Measurements from ENCODE around the gene PACRG.

Gene PACRG

DNA sequence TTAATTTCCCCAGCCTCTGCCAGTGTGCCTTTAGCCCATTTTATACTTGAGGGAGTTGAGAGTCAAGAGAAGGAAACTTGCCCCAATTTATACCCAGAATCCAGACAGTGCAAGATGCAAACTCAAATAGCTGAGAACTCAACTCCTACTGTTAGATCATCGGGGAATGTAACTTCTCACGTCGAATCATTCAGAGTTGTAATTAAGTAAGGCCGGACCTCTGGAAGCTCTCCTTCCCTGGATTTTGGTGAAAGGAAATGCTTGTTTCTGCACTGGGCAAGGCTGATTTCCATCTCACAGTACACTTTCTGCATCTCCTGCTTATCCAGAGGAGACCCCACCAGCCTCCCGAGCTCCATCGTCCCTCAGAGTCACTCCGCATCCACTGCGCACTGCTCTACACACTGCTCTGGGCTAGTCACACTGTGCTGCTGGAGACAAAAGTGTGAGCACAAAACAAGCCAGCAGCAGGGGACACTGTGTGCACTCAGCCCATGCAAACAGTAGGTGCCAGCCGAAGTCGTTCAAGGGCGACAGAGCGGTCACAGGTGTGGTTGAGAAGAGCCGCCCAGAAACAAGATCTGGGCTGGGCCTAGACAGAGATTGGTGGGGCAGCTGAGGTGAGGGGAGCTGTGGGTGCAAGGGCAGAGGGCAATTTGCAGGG, 536.4 kb downstream of the PACRG start:
- no peak for DNase-seq (ENCODE audit: low read depth in 1 of 2, low spot score in 1 of 2)

DNA sequence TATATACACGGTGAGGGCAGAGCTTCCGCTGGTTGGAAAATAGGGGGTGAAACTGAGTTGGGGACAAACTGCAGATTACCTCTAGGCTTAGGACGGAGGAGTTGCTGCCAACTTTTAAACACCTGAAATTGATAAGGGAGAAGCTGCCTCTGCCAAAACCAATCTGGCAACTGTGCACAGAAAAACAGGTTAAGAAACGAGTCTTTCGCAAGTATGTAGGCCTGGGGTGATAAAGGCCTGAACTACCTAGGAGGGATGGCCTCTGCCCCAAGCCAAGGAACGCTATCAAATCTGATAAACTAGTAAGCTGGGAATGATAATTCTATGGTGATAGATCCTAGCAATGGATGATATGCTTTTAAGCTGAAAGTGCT, 536.9 kb downstream of the PACRG start:
- DNase-seq (ENCODE audit: low read depth in 1 of 2, low spot score in 1 of 2) = no peak

DNA sequence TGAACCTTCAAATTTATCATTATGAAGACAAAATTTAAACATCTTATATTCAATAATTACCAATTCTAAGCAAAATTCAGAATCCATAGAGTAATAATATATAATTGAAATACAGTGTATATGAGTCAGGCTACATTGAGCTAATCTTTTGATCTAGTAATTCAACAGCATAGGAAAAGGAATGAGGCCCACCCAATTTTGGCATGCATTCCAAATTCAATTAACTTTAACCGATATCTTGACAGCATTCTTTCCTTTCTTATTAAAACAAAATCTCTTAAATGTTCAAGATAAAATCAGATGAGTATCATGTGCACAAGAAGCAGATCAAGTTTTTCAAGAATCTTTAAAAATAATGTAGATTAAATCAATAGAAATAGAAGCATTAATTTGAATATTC, 553.9 kb downstream of the PACRG start:
- DNase-seq (ENCODE audit: low read depth in 1 of 2, low spot score in 1 of 2) = no peak

DNA sequence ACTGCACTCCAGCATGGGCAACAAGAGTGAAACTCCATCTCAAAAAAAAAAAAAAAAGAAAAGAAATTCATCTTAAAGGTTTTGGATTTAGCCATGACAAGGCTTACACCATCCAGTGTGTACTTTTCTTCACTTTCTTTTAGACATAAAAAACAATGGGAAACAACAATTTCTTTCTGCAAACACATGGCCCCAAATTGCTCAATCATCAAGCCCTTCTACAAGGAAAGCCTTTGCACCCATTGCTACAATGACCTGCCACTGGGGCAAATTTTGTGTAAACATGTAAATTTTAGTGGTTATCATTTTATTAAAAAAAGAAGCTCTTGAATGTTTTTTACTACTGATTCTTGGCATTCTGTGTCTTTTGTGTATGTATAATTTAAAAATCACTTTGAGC, 554.9 kb downstream of the PACRG start:
- no peak for DNase-seq (ENCODE audit: low read depth in 1 of 2, low spot score in 1 of 2)

DNA sequence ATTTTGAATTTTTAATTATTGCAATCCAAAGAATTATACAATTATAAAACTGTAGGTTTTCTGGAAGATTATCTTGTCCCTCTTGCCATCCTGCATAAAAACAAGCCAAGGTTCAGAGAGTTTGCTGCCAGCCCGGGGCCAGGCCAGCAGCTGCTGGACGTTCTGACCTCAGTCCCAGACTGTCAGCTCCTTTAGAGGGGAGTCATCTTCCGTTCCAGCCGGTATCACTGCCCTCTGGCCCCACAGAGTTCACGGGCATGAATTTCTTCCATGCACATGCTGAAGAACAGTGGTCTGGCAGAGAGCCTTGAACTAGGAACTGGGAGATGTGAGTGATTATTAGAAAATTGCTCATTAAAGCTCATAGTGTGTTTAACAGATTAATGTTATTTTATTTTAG, 556.4 kb downstream of the PACRG start:
- DNase-seq (ENCODE audit: low read depth in 1 of 2, low spot score in 1 of 2) = no peak

DNA sequence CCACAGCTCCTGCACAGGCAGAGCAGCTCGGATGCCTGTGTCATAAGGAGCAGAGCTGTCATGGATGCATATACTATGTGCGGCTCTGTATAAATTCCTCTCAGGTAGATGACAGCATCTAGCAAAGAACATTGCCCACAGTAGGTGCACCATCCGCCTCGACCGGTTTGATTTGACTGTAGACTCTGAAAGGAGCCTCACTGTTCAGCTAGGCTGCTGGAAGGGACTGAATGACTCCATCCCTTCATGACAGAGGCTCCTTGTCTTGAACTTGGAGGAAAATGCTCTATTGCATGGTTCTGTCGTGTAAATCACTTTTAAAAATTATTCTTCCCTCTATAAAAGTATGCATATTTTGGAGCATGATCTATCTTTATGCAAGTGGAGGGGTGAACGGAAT, 557.9 kb downstream of the PACRG start:
- DNase-seq (ENCODE audit: low read depth in 1 of 2, low spot score in 1 of 2) = no peak

DNA sequence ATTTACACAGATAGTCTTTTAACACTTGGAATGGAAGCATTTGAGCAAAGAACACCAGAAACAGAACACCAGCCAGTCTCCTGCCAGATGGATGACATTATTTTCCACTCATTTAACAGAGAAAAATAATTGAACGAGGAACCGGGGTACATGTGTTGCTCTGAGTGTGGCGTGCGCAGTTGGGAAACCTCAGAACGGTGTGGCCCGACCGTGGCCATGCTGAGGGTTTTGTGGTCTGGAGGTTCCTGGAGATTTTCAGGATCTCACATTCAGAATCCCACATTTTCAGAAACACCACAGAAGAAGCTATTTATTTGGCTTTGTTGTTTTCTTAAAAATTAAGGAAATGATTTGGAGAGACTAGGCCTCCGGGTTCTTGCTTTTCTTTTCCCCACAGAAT, 559.9 kb downstream of the PACRG start:
- no peak for DNase-seq (ENCODE audit: low read depth in 1 of 2, low spot score in 1 of 2)

DNA sequence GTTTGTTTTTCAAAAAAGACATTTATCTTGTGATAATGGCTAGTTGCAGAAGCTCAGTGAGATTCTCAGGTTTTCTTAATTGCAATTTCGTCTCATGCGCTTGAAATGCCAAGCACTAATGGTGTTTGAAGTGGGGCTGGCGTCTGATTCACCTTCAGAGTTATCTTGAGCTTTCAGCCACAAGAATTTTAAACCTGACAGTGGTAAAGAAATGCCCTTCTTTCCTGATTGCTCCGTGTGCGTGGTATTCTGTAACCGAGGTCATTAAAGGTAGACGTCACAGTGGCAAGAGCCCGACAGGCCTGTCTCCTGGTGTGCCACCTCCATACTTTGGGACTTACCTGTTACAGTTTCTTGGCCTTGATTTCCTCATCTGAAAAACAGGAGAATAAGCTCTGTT, 560.3 kb downstream of the PACRG start:
- no peak for DNase-seq (ENCODE audit: low read depth in 1 of 2, low spot score in 1 of 2)

DNA sequence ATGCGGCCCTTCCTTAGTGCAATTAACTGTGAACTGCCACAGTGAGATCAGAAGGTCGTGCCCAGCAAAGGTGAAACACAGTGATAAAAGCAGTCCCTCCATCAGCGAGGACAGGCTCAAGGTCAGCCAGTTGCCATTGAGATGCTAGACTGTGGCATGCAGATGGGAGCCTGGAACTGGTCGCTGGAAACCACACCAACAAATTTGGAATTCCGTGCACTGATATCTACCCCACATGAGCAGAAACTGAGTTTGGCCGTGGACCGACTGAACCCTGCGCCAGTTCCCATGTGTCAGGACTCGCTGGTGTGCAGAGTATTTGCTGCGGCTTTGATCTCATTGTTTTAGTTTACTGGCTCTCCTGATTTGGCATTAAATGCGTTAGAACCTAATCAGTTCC, 561.1 kb downstream of the PACRG start:
- no peak for DNase-seq (ENCODE audit: low read depth in 1 of 2, low spot score in 1 of 2)

DNA sequence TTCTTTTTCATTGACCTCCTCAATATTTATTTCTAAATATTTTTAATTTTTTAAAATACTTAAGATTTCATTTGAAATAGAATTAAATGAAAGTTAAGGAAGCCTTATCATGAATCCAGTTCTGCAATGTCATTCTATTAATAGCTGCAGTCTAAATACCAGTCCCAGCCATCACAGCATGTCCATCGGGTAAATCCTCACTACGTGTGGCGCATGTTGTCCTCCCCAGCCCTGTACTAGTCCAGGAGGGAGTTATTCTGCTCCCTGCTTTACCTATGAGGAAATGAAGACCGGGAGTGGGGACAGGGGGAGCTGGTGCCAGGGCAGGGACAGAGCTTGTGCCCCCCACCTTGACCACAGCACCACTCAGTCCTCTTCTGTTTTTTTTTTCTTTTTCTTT, 561.7 kb downstream of the PACRG start:
- DNase-seq (ENCODE audit: low read depth in 1 of 2, low spot score in 1 of 2) = no peak

DNA sequence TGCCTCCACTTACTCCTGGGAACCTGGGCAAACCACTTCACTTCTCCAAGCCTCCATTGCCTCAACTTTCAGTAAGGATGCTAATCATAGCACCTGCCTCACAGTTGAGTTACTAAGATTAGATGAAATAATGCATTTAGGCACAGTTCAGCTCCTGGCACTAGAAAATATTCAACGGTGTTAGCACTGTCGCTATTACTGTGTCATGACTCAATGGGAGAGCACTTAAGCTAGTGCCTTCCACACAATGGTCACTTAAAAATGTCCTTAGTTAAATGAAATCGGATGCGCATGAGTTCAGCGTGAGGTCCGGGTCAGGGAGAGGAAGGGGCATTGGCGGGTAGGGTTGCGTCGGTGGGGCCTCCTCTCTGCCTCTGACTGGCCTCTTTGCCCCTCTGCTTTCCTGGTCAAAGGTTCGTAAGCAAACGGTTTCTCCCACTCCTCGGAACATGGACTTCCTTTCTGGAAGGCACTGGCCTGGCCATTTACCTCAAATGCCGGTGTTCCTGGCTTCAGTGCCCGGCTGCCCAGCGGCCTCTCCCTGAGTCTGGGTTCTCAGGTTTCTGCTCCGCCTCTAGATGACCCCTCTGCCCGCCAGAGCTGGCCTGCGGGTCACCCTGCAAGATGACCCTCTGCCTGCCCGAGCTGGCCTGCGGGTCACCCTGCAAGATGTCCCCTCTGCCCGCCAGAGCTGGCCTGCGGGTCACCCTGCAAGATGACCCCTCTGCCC, 562.9 kb downstream of the PACRG start:
- DNase-seq (ENCODE audit: low read depth in 1 of 2, low spot score in 1 of 2) = no peak

DNA sequence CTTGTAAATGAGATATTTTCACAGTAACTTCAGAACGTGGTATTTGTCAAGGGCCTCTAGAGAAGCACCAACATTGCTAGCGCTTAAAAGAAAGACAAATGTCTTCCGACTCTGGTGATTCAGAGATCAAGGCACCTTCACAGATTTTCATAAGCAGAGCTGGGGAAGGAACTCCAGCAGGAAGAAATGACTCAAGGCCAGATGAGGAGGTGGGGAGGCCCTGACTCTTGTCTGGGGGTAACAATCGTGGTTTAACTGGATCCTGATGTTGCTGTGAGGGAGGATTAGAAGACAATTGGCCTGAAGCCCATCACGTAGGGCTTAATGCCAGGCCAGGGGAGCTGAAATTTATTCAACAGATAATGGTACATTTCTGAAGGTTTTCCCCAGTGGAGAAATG, 563.8 kb downstream of the PACRG start:
- no peak for DNase-seq (ENCODE audit: low read depth in 1 of 2, low spot score in 1 of 2)

DNA sequence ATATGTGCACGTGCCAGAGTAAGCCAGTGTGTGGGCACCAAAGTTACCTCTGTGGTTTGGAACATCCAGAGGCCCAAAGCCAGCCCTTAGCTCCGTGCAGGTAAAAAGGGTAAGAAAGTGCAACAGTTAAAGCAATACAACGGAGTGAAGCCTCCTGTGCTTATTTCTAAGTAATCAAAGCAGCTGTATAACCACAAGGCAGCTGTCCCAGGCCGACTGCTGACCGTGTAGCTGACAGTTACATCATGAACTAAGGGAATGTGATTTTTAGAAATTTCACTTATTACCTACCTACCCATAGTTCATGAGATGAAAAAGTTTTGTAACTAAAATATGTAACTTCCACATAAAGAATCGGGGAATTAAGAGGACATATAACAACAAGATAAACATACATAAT, 565.5 kb downstream of the PACRG start:
- DNase-seq (ENCODE audit: low read depth in 1 of 2, low spot score in 1 of 2) = no peak

DNA sequence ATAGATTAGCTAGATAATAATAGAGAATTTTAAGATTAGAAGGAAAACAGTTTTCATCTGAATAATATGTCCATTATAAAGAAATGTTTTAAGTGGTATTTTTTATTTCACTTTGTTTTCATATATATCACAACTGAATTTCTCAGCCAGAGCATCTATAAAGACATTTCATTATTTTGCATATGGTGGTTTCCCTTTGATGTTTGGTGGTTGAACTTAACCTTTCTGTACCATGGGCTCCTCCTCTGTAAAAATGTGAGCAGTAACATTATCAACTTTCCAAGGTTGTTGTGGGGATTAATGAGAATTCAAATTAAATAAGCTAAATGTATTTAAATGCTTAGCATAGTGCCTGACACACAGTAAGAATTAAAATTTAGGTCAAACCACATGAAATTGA, 567.0 kb downstream of the PACRG start:
- DNase-seq (ENCODE audit: low read depth in 1 of 2, low spot score in 1 of 2) = no peak

DNA sequence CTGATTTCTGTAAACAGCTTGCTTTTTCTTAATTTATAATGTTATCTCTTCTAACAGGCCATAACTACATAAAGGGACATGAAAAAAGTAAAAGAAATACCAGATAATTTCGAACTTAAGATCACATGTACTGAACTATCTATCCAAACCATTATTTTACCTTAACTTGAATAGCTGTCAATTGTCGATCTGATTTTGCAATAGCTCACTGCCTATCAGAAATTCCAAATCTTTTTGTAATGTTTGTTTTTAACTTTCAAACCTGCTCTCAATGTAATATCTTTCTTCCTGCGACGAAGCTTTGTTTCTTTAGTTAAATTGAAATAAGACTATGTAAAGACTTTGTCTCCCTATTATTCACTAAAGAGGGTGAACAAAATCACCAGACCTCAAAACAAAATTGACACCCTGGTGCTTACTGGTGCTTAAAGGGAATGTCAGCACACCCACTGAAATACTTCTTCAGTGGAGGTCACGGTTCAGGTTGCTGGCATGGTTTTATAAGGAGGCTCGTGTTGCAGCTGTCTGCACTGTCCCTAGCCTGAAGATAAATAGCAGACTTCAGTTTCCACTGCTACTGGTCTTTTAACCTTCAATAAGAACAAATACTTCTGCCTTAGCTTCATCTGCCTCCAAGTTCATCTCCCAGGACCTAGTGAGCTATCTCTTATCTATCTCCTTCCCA, 569.2 kb downstream of the PACRG start:
- no peak for DNase-seq (ENCODE audit: low read depth in 1 of 2, low spot score in 1 of 2)

DNA sequence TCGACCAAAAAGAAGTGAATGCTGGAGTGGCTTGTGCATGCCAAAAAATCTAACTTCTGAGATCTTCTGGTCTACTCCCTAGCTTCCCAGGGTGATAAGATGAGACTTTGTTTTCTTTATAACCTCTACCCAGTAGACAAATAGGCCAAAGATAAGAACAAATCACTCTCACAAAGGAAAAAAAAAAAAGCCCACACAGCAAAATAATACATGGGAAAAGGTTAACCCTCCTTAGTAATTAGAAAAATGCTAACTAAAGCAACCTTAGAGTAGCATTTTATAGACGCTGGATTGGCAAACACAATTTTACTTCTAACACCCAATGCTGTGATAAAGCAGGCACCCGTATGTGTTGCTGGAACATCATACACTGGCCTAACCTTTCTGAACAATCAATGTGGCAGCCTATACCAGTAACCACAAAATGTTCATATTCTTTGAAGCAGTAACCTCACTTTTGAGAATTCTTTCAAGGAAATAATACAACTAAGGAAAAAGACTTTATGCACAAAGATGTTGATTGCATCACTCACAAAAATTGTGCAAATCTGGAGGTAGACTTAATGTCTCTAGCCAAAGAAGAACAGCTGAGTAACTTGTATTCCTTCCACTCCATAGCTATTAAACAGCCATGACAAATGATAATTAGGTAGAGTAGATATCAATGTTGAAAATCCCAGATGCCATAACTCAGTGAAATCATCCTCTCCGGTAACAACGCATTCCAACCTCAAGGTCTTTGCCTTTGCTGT, 570.5 kb downstream of the PACRG start:
- DNase-seq (ENCODE audit: low read depth in 1 of 2, low spot score in 1 of 2) = no peak

DNA sequence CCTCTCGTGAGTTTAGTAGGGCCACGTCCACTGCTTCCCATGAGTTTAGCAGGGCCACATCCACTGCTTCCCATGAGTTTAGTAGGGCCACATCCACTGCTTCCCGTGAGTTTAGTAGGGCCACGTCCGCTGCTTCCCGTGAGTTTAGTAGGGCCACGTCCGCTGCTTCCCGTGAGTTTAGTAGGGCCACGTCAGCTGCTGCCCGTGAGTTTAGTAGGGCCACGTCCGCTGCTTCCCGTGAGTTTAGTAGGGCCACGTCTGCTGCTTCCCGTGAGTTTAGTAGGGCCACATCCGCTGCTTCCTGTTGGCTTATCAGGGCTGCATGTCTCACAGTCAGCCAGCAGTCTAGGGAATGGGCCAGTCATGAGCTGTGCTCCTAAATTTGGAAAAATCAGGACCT, 573.1 kb downstream of the PACRG start:
- DNase-seq (ENCODE audit: low read depth in 1 of 2, low spot score in 1 of 2) = no peak

DNA sequence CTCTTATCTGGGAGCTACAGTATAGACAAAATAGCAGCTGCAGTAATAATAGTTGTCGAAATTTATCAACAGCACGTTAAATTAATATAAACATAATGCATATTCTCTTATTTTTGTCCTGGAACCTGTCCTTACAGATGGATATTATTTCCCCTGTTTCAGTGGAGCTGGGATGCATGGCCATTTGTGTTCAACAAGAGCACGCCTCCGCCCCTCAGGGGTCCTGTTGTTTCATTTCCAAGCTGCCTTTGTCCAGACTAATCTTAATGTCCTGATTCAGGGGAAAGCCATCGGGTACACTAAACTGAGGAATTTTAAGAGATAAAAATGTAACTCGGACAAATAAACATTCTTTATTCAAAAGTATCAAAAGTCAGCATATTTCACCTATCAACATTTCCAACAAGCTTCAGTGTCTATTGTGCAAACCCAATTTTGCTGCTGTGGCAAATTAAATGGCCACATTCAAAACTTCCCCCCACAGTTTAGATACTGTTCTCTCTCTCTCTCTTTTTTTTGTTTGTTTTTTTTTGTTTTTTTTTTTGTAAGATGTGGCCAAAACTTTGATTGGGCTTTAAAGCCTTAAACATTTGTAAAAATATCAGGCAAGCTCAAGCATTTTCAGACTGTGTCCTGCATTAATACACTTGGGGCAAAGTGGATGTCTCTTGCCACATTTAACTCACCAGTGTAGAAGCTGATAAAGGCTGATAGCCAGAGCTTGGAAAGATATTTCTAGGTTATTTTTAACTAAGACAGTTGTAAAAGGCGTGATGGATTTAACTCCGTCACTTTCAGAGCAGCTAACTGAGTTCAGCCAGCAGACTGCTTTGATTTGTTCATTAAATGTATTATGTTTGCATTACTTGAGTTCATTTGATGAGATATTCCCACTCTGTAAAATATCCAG, 574.2 kb downstream of the PACRG start:
- no peak for DNase-seq (ENCODE audit: low read depth in 1 of 2, low spot score in 1 of 2)

DNA sequence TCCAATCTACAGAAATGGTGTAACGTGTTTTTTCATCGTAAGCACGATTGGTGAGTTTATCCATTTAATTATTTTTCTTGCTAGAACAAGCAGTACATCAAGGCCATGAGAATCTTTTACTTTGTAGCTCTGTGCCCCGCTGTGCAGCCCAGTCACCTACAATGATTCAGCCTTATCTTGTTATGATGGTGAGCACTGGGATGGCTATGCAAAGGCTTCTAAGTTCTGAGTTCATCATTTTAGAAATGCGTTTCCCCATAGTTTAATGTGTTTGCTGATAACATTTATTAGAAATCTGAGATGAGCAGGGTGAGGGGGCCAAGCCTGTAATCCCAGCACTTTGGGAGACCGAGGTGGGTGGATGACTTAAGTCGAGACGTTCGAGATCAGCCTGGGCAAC, 575.0 kb downstream of the PACRG start:
- DNase-seq (ENCODE audit: low read depth in 1 of 2, low spot score in 1 of 2) = no peak

DNA sequence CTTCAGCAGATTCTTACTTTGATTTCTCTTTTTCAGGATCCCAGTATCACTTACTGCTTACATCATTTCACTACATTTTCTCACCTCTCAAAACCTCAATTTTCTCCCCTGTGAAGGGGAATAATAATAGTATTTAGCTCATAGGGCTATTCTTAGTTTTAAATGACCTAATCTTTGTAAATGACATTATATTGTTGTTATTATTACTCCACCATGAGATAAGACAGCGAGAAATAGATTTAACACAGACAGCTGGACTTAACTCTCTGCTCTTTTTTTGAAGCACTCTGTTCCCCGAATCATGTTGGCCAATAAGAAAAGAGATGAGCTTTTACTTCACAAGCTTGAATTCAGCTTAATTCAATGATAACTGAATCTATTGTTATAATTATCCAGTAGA, 578.2 kb downstream of the PACRG start:
- no peak for DNase-seq (ENCODE audit: low read depth in 1 of 2, low spot score in 1 of 2)

Data from stimulated activated CD4-positive, alpha-beta T cell treated with anti-CD3 and anti-CD28 coated beads, Interleukin-15, amount 100 ng/mL, for 1 hour (primary cell).